ENCODE measurements around the gene FBXW11.

Gene FBXW11

GRCh38 chr5:171848006-171848405 lies 158.4 kb downstream of the FBXW11 start:
- DNase-seq (ENCODE audit: low spot score) = no peak
- TF ChIP-seq, protein P1, sequence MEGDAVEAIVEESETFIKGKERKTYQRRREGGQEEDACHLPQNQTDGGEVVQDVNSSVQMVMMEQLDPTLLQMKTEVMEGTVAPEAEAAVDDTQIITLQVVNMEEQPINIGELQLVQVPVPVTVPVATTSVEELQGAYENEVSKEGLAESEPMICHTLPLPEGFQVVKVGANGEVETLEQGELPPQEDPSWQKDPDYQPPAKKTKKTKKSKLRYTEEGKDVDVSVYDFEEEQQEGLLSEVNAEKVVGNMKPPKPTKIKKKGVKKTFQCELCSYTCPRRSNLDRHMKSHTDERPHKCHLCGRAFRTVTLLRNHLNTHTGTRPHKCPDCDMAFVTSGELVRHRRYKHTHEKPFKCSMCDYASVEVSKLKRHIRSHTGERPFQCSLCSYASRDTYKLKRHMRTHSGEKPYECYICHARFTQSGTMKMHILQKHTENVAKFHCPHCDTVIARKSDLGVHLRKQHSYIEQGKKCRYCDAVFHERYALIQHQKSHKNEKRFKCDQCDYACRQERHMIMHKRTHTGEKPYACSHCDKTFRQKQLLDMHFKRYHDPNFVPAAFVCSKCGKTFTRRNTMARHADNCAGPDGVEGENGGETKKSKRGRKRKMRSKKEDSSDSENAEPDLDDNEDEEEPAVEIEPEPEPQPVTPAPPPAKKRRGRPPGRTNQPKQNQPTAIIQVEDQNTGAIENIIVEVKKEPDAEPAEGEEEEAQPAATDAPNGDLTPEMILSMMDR (IDR thresholded peaks at IDR 0.05; ENCODE audit: extremely low read depth, missing control alignments) = no peak

DNA sequence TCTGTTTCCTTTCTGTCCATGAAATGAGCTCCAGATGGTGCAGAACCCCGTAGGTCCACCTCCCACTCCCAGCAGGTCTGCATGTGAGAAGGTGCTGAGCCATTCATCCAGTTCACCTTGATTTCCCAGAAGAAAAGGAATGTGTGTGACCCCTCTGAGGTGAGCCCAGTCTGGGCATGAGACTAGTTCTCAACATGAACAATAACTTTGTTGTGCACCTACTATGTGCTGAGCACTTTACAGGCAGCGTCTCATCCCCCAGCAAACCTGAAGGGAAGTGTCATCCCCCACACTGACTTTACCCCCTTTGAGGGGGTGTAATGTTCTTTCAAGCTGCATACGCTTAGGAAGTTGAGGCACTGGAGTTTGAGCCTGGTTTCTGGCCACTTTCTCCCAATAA lies 159.4 kb downstream of the FBXW11 start:
- no peak for DNase-seq (ENCODE audit: low spot score)
- TF ChIP-seq, protein P1 (IDR thresholded peaks at IDR 0.05; ENCODE audit: extremely low read depth, missing control alignments) = no peak

GRCh38 chr5:171846323-171846722 lies 160.1 kb downstream of the FBXW11 start:
- TF ChIP-seq, protein P1 (IDR thresholded peaks at IDR 0.05; ENCODE audit: extremely low read depth, missing control alignments) = no peak
- DNase-seq (ENCODE audit: low spot score) = no peak

DNA sequence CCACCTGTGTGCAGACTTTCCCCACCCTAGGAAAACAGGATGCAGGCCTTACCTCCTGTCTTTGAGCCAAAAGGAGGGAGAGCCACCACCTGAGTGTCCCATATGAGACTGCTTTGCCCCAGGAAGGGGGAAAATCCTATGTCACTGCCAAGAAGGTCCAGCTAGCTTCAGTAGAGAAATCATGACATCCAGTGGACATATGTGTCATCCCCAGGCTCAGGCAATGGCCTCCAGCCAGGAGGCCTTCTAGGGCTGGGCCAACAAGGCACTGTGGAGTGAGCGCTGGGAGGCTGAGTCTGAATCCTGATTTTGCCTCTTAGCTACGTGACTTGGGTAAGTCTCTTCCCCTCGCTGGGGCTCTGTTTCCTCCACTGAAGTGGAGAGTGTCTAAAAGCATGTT lies 160.6 kb downstream of the FBXW11 start:
- TF ChIP-seq, protein P1 (IDR thresholded peaks at IDR 0.05; ENCODE audit: extremely low read depth, missing control alignments) = no peak
- no peak for DNase-seq (ENCODE audit: low spot score)

GRCh38 chr5:171845040-171845630 lies 161.3 kb downstream of the FBXW11 start:
- DNase-seq (ENCODE audit: low spot score) = no peak
- TF ChIP-seq, protein P1 (IDR thresholded peaks at IDR 0.05; ENCODE audit: extremely low read depth, missing control alignments) = no peak

GRCh38 chr5:171842777-171843328 lies 163.6 kb downstream of the FBXW11 start:
- no peak for DNase-seq (ENCODE audit: low spot score)
- TF ChIP-seq, protein P1 (IDR thresholded peaks at IDR 0.05; ENCODE audit: extremely low read depth, missing control alignments) = no peak

- DNase-seq (ENCODE audit: low spot score) = no peak
- TF ChIP-seq, protein P1 (IDR thresholded peaks at IDR 0.05; ENCODE audit: extremely low read depth, missing control alignments) = no peak
These were observed 164.3 kb downstream of the FBXW11 start for GRCh38 chr5:171841984-171842776.
